ENCODE measurements around the gene DTD1.

The DTD1 gene

GRCh38 chr20:18577942-18578341 lies 9.9 kb upstream of the DTD1 start:
- H3K9me3 ChIP-seq (ENCODE audit: insufficient read depth, low read depth, low read length): no peaks in the 10 kb centered on the region
- no peak overlapping the region for H3K9ac ChIP-seq (ENCODE audit: low read depth, low read length)
- H3K27ac ChIP-seq (ENCODE audit: low read length): no peak overlapping the region
- H3K4me3 ChIP-seq (ENCODE audit: low read length): no peak overlapping the region
- H3K36me3 ChIP-seq (ENCODE audit: insufficient read depth, low read depth, low read length): no peaks in the 10 kb centered on the region
- no peaks in the 10 kb centered on the region for H3K27me3 ChIP-seq (ENCODE audit: insufficient read depth, low read length)
- H3K4me1 ChIP-seq (ENCODE audit: insufficient read depth, low read length): no peaks in the 10 kb centered on the region

DNA sequence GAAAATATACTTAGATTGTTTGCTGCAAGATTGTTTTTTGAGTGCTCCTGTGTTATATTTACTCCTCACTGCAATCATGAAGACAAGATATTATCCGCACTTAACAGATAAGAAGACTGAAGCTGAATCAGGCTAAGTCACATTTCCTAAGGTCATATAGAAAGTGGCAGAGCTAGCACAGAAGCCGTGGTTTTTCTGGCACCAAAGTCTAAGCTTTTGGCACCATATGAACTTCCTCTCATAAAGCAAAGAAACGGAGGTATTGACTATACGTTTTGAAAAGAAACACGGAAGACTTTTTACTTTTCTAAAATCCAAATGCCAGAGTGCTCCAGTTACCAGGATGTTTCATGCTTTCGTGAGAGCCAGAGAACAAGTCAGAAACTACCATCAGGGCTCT lies 9.3 kb upstream of the DTD1 start:
- Histone ChIP-seq H3K9me3 (ENCODE audit: insufficient read depth, low read depth, low read length) (no peaks in the 10 kb centered on the region), H3K4me1 (ENCODE audit: insufficient read depth, low read length) (no peaks in the 10 kb centered on the region), H3K4me3 (ENCODE audit: low read length) (no peak overlapping the region), H3K27ac (ENCODE audit: low read length) (no peak overlapping the region), H3K36me3 (ENCODE audit: insufficient read depth, low read depth, low read length) (no peaks in the 10 kb centered on the region), H3K27me3 (ENCODE audit: insufficient read depth, low read length) (no peaks in the 10 kb centered on the region), H3K9ac (ENCODE audit: low read depth, low read length) (no peak overlapping the region)

GRCh38 chr20:18580012-18580411 lies 7.8 kb upstream of the DTD1 start:
- no peaks in the 10 kb centered on the region for H3K27me3 ChIP-seq (ENCODE audit: insufficient read depth, low read length)
- no peak overlapping the region for H3K9ac ChIP-seq (ENCODE audit: low read depth, low read length)
- peaks cover 4% of the 10 kb centered on the region; the same call in 1 of the 2 replicates for H3K4me1 ChIP-seq (ENCODE audit: insufficient read depth, low read length)
- no peak overlapping the region for H3K4me3 ChIP-seq (ENCODE audit: low read length)
- H3K27ac ChIP-seq (ENCODE audit: low read length): no peak overlapping the region
- H3K36me3 ChIP-seq (ENCODE audit: insufficient read depth, low read depth, low read length): no peaks in the 10 kb centered on the region
- no peaks in the 10 kb centered on the region for H3K9me3 ChIP-seq (ENCODE audit: insufficient read depth, low read depth, low read length)

DNA sequence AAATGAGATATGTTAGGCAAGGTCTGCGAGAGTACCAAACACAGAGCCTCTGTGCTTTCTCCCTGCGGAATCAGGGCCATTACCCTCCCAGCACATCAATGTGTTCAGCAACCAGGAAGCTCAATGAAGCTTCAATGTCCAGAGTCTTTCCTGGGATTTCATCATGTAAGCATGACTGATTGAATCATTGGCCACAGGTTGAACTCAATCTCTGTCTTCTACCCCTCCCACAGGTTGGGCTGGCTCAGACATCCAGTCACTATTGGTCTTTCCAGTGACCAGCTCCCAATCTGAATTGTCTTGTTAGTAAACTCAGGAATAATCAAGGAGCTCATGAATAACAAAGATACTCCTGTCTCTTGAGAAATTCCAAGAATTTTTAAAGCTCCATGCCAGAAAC lies 2.7 kb upstream of the DTD1 start:
- Histone ChIP-seq H3K36me3 (ENCODE audit: insufficient read depth, low read depth, low read length) (no peaks in the 10 kb centered on the region), H3K4me1 (ENCODE audit: insufficient read depth, low read length) (peaks cover 10% of the 10 kb centered on the region; the same call in 1 of the 2 replicates), H3K9me3 (ENCODE audit: insufficient read depth, low read depth, low read length) (no peaks in the 10 kb centered on the region), H3K27me3 (ENCODE audit: insufficient read depth, low read length) (no peaks in the 10 kb centered on the region), H3K9ac (ENCODE audit: low read depth, low read length) (no peak overlapping the region), H3K27ac (ENCODE audit: low read length) (no peak overlapping the region), H3K4me3 (ENCODE audit: low read length) (no peak overlapping the region)

DNA sequence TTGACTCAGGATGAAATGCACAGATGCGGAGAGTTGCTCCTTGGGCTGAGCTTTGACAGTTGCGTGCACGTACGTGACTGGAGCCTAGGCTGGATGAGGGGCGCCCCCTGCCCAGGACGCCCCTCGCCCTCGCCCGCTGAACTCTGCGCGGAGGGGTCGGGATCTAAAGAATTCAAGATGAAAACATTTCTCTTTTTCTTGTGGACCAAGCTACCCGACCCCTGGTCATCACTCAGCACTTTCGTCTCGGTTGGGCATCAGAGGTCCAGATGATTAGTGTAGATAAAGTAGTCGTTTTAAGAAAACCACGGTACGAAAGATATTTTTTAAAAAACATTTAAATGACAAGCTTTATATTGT lies 700 bp downstream of the DTD1 start:
- Histone ChIP-seq H3K27me3 (ENCODE audit: insufficient read depth, low read length) (no peaks in the 10 kb centered on the region), H3K9ac (ENCODE audit: low read depth, low read length) (peak overlapping the region; percentile 78; the same call in 1 of the 2 replicates), H3K4me3 (ENCODE audit: low read length) (peak overlapping the region; percentile 75), H3K27ac (ENCODE audit: low read length) (no peak overlapping the region), H3K36me3 (ENCODE audit: insufficient read depth, low read depth, low read length) (no peaks in the 10 kb centered on the region), H3K9me3 (ENCODE audit: insufficient read depth, low read depth, low read length) (no peaks in the 10 kb centered on the region), H3K4me1 (ENCODE audit: insufficient read depth, low read length) (peaks cover 18% of the 10 kb centered on the region; the same call in 1 of the 2 replicates)

DNA sequence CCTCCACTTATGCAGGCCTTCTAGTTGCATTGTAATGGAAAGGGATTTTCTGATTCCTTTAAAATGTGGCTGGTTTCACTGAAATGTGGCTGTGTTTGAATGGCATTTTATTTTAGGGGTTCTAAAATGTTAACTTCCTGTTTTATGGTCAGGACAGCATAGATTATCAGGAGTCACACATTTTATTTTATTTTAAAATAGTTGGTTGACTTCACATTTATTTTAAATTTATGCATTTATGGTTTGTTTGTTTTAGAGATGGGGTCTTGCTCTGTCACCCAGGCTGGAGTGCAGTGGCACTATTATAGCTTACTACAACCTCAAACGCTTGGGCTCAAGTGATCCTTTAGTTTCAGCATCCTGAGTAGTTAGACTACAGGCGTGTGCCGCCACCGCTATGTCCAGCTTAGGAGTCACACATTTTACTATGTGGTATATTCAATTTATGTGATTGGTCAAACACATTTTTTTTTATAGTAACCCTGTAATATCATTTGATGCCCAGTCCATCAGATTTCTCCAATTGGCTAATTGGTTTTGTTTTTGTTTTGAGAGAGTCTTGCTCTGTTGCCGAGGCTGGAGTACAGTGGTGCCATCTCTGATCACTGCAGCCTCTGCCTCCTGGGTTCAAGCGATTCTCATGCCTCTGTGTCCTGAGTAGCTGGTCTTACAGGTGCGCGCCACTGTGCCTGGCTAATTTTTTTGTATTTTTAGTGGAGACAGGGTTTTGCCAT lies 2.3 kb downstream of the DTD1 start:
- Histone ChIP-seq H3K27ac (ENCODE audit: low read length) (no peak overlapping the region), H3K27me3 (ENCODE audit: insufficient read depth, low read length) (no peaks in the 10 kb centered on the region), H3K4me3 (ENCODE audit: low read length) (0 out of 2 replicates have a peak overlapping the region, but pooled peaks have one; percentile 75), H3K4me1 (ENCODE audit: insufficient read depth, low read length) (peaks cover 13% of the 10 kb centered on the region; the same call in 1 of the 2 replicates), H3K9me3 (ENCODE audit: insufficient read depth, low read depth, low read length) (no peaks in the 10 kb centered on the region), H3K9ac (ENCODE audit: low read depth, low read length) (no peak overlapping the region), H3K36me3 (ENCODE audit: insufficient read depth, low read depth, low read length) (no peaks in the 10 kb centered on the region)

DNA sequence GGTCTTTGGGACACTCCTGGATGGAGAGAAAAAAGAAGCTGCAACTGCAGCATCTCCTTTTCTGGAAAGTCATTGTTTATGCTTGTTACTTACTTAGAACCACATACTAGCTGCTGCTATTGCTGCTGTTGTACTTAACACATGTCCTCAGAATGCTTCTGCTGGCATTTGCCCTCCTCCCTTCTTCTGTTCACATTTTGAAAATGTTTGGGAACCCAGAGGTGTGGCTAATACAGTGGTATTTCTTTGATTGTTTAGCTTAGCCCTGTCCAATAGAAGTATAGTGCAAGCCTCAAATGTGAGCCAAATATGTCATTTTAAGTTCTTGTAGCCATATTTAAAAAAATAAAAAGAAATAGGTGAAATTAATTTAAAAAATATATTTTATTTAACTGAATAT lies 8.4 kb downstream of the DTD1 start:
- Histone ChIP-seq H3K4me1 (ENCODE audit: insufficient read depth, low read length) (peaks cover 7% of the 10 kb centered on the region; the same call in 1 of the 2 replicates), H3K9ac (ENCODE audit: low read depth, low read length) (no peak overlapping the region), H3K27me3 (ENCODE audit: insufficient read depth, low read length) (no peaks in the 10 kb centered on the region), H3K36me3 (ENCODE audit: insufficient read depth, low read depth, low read length) (peaks cover 16% of the 10 kb centered on the region), H3K9me3 (ENCODE audit: insufficient read depth, low read depth, low read length) (0 out of 2 replicates have a peak, but pooled peaks cover 7% of the 10 kb centered on the region), H3K27ac (ENCODE audit: low read length) (no peak overlapping the region), H3K4me3 (ENCODE audit: low read length) (no peak overlapping the region)

DNA sequence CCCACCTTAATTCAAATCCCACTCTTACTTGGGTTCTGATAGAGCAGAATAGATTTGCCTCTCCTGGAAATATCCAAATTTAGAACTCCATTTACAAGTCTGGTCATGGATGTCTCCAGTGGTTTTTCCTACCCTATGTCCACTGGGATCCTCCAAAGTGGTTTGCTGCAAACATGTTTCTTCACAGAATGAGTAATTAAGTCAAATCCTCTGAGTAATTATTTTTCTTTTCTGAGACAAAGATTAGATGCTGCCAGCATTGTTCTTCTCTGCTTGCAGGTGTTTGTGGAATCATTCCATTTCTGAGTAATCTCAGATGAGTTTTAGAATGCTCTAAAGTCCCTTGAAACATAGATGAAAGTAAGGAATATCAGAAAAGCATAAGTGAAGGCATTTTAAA lies 21.9 kb downstream of the DTD1 start:
- no peaks in the 10 kb centered on the region for H3K36me3 ChIP-seq (ENCODE audit: insufficient read depth, low read depth, low read length)
- H3K27me3 ChIP-seq (ENCODE audit: insufficient read depth, low read length): no peaks in the 10 kb centered on the region
- no peak overlapping the region for H3K27ac ChIP-seq (ENCODE audit: low read length)
- no peak overlapping the region for H3K4me3 ChIP-seq (ENCODE audit: low read length)
- no peaks in the 10 kb centered on the region for H3K9me3 ChIP-seq (ENCODE audit: insufficient read depth, low read depth, low read length)
- peaks cover 6% of the 10 kb centered on the region; the same call in 1 of the 2 replicates for H3K4me1 ChIP-seq (ENCODE audit: insufficient read depth, low read length)
- H3K9ac ChIP-seq (ENCODE audit: low read depth, low read length): no peak overlapping the region

DNA sequence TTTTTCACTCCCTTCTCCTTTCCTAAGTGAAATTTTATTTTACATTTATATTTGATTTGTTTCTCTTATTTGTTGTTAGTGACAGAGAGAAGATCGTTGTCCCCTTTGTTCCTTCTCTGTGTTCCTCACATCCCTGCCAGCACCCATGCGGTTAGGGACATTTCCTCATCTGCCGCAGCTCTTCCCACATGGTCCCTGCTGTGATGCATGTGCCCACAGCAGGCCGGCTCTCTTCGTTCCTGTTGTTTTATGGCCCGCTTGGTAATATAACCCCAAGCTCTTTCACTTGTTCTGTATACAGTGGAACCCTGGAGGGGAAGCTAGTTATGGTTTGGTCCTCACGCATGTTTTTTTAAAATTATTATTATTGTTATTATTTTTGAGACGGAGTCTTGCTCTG lies 23.6 kb downstream of the DTD1 start:
- H3K4me3 ChIP-seq (ENCODE audit: low read length): no peak overlapping the region
- peak overlapping the region; percentile 70 for H3K27ac ChIP-seq (ENCODE audit: low read length)
- H3K9ac ChIP-seq (ENCODE audit: low read depth, low read length): no peak overlapping the region
- H3K27me3 ChIP-seq (ENCODE audit: insufficient read depth, low read length): no peaks in the 10 kb centered on the region
- H3K9me3 ChIP-seq (ENCODE audit: insufficient read depth, low read depth, low read length): no peaks in the 10 kb centered on the region
- peaks cover 6% of the 10 kb centered on the region; the same call in 1 of the 2 replicates for H3K4me1 ChIP-seq (ENCODE audit: insufficient read depth, low read length)
- H3K36me3 ChIP-seq (ENCODE audit: insufficient read depth, low read depth, low read length): no peaks in the 10 kb centered on the region

GRCh38 chr20:18613553-18613952 lies 25.7 kb downstream of the DTD1 start:
- Histone ChIP-seq H3K27ac (ENCODE audit: low read length) (no peak overlapping the region), H3K4me3 (ENCODE audit: low read length) (no peak overlapping the region), H3K36me3 (ENCODE audit: insufficient read depth, low read depth, low read length) (no peaks in the 10 kb centered on the region)

GRCh38 chr20:18614244-18614643 lies 26.4 kb downstream of the DTD1 start:
- Histone ChIP-seq H3K9me3 (ENCODE audit: insufficient read depth, low read depth, low read length) (no peaks in the 10 kb centered on the region), H3K27ac (ENCODE audit: low read length) (no peak overlapping the region), H3K4me3 (ENCODE audit: low read length) (no peak overlapping the region), H3K9ac (ENCODE audit: low read depth, low read length) (no peak overlapping the region), H3K36me3 (ENCODE audit: insufficient read depth, low read depth, low read length) (no peaks in the 10 kb centered on the region), H3K4me1 (ENCODE audit: insufficient read depth, low read length) (peaks cover 6% of the 10 kb centered on the region; the same call in 1 of the 2 replicates), H3K27me3 (ENCODE audit: insufficient read depth, low read length) (no peaks in the 10 kb centered on the region)

More at GRCh38 chr20:18613553-18613952, 25.7 kb downstream of the DTD1 start:
- H3K9me3 ChIP-seq (ENCODE audit: insufficient read depth, low read depth, low read length): no peaks in the 10 kb centered on the region
- no peaks in the 10 kb centered on the region for H3K27me3 ChIP-seq (ENCODE audit: insufficient read depth, low read length)
- H3K9ac ChIP-seq (ENCODE audit: low read depth, low read length): no peak overlapping the region
- peaks cover 6% of the 10 kb centered on the region; the same call in 1 of the 2 replicates for H3K4me1 ChIP-seq (ENCODE audit: insufficient read depth, low read length)

DNA sequence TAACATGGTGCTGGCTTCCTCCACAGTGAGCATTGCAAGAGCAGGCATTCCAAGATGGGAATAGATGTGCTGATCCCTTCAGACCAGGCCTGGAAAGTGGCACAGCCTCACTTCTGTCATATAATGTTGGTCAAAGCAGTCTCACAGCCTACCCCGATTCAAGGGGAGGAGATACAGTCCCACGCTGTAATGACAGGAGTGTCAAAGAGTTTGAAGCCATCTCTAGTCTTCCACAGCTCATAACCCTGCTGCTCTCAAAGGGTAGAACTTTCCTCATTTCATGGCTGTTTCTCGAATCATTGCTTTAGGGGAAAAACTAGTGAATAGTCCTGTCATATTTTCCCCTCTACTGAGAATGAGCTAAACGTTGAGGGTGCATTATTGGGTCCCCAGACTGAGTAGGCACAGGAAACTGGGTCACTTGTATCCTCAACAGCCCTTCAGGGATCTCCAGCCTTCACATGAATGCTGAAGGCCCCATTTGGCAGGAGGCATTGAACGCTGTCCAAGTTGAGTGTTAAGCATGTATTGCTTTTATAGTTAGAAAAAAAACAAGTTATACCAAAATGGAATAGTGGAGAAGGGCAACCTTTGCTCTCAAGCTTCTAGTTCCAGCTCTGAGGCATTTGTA lies 27.3 kb downstream of the DTD1 start:
- no peaks in the 10 kb centered on the region for H3K9me3 ChIP-seq (ENCODE audit: insufficient read depth, low read depth, low read length)
- no peak overlapping the region for H3K9ac ChIP-seq (ENCODE audit: low read depth, low read length)
- H3K4me3 ChIP-seq (ENCODE audit: low read length): no peak overlapping the region
- no peak overlapping the region for H3K27ac ChIP-seq (ENCODE audit: low read length)
- H3K36me3 ChIP-seq (ENCODE audit: insufficient read depth, low read depth, low read length): no peaks in the 10 kb centered on the region
- no peaks in the 10 kb centered on the region for H3K27me3 ChIP-seq (ENCODE audit: insufficient read depth, low read length)
- H3K4me1 ChIP-seq (ENCODE audit: insufficient read depth, low read length): peaks cover 6% of the 10 kb centered on the region; the same call in 1 of the 2 replicates
